GM19099 (cell line): ENCODE measurements around the gene FGF1.

Experiments used
- POLR2A ChIP-seq: IDR thresholded peaks from 3 replicates; pipeline ENCODE4 v1.6.1; 2011; ENCODE audit warnings: low read depth; ENCODE audit not compliant: insufficient read length; ENCODE audit errors: extremely low read depth

Gene FGF1

DNA sequence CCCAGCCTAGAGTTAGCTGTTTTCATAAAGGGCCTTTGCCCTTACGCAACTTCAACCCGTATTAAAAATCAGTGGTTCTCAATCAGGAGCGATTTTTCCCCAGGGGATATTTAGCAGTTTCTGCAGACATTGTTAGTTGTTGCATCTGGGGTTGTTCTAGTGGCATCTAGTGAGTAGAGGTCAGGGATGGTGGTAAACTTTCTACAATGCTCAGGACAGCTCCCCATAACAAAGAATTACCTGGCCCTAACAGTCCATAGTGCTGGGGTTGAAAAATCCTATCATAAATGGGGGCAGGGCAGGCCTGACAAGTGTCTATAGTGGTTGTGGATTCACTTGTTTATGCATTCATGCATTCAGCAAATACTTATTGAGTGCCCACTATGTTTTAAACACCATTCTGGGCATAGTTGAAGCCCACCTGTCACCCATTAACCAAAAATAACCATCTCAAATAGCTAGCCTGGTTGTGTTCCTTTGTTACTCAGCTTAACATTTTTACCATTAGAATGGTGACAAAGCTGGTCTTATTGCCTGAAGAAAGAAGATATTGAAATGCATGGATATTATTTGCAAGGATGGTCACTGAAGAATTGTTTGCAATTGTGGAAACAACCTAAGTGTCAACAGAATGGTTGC is 15.9 kb upstream of the FGF1 start:
- no peak for TF ChIP-seq POLR2A

GRCh38 chr5:142700566-142700965 is 14.7 kb upstream of the FGF1 start:
- no peak for TF ChIP-seq POLR2A

DNA sequence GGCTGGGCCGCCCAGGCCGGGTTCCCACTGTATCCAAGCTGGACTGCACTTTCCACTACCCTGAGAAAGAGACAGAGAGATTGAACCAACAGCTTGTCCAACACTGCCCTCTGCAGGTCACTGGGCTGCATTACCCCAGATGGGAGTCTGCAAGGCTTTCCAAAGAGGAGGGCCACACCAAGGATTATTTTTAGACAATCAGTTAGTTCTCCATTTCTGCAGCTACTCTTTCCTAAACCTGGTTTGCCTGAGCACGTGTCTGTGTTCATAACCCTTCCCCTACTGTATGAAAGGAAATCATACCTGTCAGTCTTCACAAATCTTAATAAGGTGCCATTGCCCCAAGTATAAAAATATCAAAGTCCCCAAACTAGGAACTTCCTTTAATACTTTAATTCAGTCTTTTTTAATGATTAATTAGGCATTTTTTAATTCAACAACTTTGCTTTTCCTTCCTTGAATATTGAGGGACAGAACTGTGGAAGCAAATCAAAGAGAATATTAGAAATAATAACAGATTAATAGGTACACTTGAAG is 13.4 kb upstream of the FGF1 start:
- no peak for TF ChIP-seq POLR2A

GRCh38 chr5:142698447-142699183 is 12.7 kb upstream of the FGF1 start:
- no peak for TF ChIP-seq POLR2A

GRCh38 chr5:142697356-142698255 is 11.7 kb upstream of the FGF1 start:
- no peak for TF ChIP-seq POLR2A

DNA sequence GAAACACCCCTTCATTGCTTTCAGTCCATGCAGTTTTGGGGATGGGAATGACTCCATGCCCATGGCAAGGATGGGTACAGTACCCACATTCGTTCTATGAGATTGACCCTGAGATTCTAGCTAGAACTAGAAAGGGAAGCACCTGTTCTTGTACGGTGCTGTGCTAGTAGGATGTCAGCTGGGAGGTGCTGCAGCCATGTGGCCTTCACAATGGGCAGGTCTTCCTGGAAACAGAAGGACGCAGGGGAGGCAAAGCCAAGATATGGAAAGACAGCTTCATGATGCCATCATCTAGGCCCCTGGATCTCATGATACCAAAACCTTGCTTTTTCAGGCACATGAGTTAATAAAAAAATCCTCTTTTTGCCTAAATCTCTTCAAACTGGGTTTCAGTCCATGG is 10.5 kb upstream of the FGF1 start:
- no peak for TF ChIP-seq POLR2A

DNA sequence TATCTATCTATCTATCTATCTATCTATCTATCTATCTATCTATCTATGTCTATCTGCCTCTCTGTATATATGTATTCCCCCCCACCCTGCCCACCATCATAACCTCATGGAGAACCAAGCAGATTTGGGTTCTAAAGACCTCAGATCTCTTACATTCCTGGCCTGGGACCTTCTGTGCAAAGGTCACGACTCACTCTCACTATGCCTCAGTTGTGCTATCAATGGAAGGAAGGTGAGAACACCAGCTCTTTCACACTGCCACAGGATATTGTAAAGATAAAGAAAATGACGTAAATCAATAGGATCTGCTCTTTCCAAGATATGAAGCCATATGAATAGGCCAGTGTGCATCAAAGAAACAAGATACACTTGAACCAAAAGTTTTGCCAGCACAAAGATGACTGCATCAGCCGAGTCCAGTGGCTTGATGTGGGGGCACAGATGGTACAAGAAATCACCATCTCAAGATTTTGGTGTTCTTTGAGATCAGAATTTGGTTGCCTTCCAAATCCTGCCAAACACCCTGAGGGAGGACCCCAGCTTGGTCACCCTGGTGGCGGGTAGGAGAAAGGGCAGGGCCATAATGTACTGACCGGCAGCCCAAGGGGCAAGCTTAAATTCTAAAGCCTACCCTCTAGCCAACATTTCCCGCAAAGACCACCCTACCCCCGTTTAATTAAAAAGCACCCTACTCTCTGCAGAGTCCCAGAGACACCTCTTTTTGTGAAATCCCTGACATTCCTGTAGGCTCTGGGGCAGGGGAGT is 8.4 kb upstream of the FGF1 start:
- TF ChIP-seq POLR2A = no peak

- TF ChIP-seq POLR2A = no peak
Observed at GRCh38 chr5:142692321-142692894, 6.5 kb upstream of the FGF1 start.

GRCh38 chr5:142690667-142691066 is 4.8 kb upstream of the FGF1 start:
- TF ChIP-seq POLR2A = no peak

- TF ChIP-seq POLR2A = no peak
Observed at GRCh38 chr5:142689081-142689480, 3.2 kb upstream of the FGF1 start.

DNA sequence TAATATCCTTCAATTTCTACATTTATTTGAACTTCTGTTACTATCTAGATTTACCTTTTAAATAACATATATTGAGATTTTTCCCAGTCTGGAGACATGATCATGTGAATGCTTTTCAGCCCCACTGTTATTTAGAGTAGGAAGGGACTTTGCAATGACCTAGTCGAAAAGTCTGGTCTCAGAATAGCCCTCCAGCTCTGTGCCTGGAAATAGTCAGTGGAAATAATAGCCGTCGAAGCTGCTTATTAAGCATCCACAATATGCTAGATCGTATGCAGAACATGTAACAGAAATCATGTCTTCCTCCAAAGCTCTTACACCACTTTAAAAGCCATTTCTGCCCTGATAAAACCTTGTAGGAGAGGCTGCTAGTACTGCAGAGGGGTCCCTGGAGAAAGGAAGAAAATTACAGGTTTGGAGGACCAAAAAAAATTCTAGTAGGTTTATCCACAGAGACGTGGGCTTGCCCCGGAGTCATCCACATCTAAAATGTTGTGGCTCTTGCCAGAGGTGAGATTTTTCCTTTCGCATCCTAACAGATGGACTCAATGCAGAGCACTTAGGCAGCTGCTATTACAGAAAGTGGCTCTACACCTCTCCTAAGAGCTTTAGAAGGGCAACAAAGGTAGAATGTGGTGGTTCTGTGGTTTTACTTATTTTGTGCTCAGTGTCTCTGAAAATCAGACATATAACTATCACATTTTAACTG is 2.5 kb upstream of the FGF1 start:
- TF ChIP-seq POLR2A = no peak

DNA sequence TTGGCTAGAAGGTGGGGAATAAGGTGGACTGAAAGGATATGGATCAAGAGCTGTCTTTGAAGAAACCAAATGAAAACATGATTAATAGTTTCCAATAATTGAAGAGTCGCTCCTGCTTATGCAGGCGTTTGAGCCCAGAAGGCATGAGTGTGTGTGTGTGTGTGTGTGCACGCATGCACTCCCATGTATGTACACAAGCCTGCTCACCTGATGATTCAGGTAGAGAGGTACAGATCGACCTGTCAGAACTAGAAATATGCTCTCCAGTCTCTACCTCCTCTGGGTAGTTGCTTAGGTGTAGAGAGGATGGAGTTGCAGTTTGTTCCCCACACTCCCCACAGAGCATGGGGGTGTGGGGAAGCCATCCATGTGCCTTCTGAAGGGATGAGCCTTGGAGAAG is 1.1 kb upstream of the FGF1 start:
- no peak for TF ChIP-seq POLR2A

DNA sequence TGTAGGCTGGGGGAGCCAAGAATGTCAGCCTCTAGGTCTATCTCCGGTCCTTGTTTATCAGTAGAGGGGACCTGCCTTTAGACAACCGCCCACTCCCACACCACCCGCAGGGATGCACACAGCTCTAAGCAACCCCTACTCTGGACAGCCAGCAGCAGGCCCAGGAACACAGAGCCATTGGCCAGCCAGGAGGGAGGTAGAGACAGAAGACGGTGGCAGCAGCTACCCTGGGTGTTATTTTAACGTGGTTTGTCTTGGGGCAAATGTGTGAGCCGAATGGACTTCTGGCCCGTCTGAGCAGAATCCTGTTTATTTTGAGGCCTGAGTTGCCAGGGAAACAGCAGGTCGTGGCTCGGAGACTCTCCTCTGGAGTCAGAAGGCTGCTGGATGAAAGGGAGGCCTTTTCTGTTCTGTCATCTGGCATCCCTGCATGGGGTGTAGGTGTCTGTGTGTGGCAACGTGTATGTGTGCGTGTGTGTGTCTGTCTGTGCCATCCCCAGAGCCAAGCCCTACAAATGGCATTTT is 382 bp upstream of the FGF1 start:
- TF ChIP-seq POLR2A = no peak
